Muscle of leg (tissue), 16 donors: ENCODE results near the gene KLK8. TPM values are rescaled to one million over a fixed set of nuclear protein-coding genes. Genes with fewer than 3 reads are reported as not detected.

Experiments
- DNase-seq: peaks from one replicate; pipeline ENCODE4 v3.0.0; 2013
- H3K27ac ChIP-seq: one replicate; pipeline ENCODE4 v1.5.1; 2013; ENCODE audit warnings: mild to moderate bottlenecking, low read length, control low read depth
- H3K27me3 ChIP-seq: one replicate; pipeline ENCODE4 v1.6.1; 2013; ENCODE audit warnings: low read length; ENCODE audit not compliant: control insufficient read depth, insufficient read depth
- H3K36me3 ChIP-seq: one replicate; pipeline ENCODE4 v1.6.1; 2013; ENCODE audit warnings: low read length; ENCODE audit not compliant: control insufficient read depth, insufficient read depth
- H3K4me1 ChIP-seq: one replicate; pipeline ENCODE4 v1.6.1; 2013; ENCODE audit warnings: low read length; ENCODE audit not compliant: control insufficient read depth, insufficient read depth
- H3K4me3 ChIP-seq: one replicate; pipeline ENCODE4 v1.5.1; 2013; ENCODE audit warnings: low read length, control low read depth
- H3K9me3 ChIP-seq: replicated peaks from 2 replicates; pipeline ENCODE4 v1.6.1; 2013; ENCODE audit warnings: low read depth, low read length; ENCODE audit not compliant: control insufficient read depth
- WGBS: methylation state at CpG from one replicate; pipeline ENCODE4 v1.1.5; 2013; ENCODE audit warnings: missing lambda C conversion rate; ENCODE audit not compliant: insufficient coverage; 5-methylcytosine and 5-hydroxymethylcytosine counted together
- long read RNA-seq, 11 donors: transcript quantifications; one replicate each; lab custom pipeline, GENCODE V29; 2026
- polyA plus RNA-seq, 8 donors: library from polyadenylated mRNA; unstranded; fragments of 120-200 nt; gene quantifications; one replicate each; pipeline versions ENCODE4 v1.2.1 to v1.2.3, GENCODE V29; 2013; ENCODE audit warnings: inconsistent platforms in 1 of 8, low replicate concordance in 1 of 8; ENCODE audit not compliant: insufficient read length in 8 of 8, insufficient read depth in 1 of 8
- total RNA-seq: library from RNA; stranded (reverse); fragments of 120-200 nt; gene quantifications from one replicate; pipeline ENCODE4 v1.2.4, GENCODE V29; 2013

KLK8 gene
- total RNA-seq (not detected), polyA plus RNA-seq (1 to 10 TPM in 1 of 8 donors, not detected in 7; 1.0 TPM)
- long read RNA-seq, donor 1, result 0 reads
- long read RNA-seq, donor 2, result 0 reads
- long read RNA-seq, donor 3, result 0 reads
- long read RNA-seq, donor 4, result 0 reads
- long read RNA-seq, donor 5, partial matches to known transcripts, result 0 of 1 reads
- long read RNA-seq, donor 5, other reads (novel, unspliced or antisense), result 0 of 1 reads
- long read RNA-seq, donor 6, result 0 reads
- long read RNA-seq, donor 7, result 0 reads
- long read RNA-seq, donor 8, result 0 reads
- long read RNA-seq, donor 9, result 0 reads
- long read RNA-seq, donor 10, result 0 reads
- long read RNA-seq, donor 11, result 0 reads

GRCh38 chr19:51001515-51001914 lies at the start of gene KLK8:
Gene KLK8, minus strand, starts transcription at chr19:51001604. Its CDS starts 437 bp downstream, at chr19:51001167.
- Histone ChIP-seq H3K4me3 (no peak within 1 kb of the TSS), H3K27me3 (peaks cover 21% of the 10 kb centered on the region), H3K9me3 (no peaks in the 10 kb centered on the region), H3K4me1 (no peaks in the 10 kb centered on the region), H3K36me3 (no peaks in the 10 kb centered on the region), H3K27ac (no peak within 1 kb of the TSS)
- WGBS, result 6% methylated on average over 2 of the region's 7 CpGs
- DNase-seq, result peak; percentile 11

- Histone ChIP-seq H3K4me3 (no peak overlapping the region), H3K27ac (no peak overlapping the region), H3K27me3 (no peaks in the 10 kb centered on the region), H3K36me3 (no peaks in the 10 kb centered on the region), H3K4me1 (no peaks in the 10 kb centered on the region), H3K9me3 (no peaks in the 10 kb centered on the region)
- no peak for DNase-seq
- WGBS, result 10% methylated on average over 2 of the region's 4 CpGs
Observed at GRCh38 chr19:51047031-51047335, 45.6 kb upstream of the KLK8 start.

GRCh38 chr19:51044327-51044726 lies 42.9 kb upstream of the KLK8 start:
- H3K4me3 ChIP-seq, result no peak overlapping the region
- H3K36me3 ChIP-seq, result no peaks in the 10 kb centered on the region
- 69% methylated on average over 8 of the region's 11 CpGs for WGBS
- H3K27me3 ChIP-seq, result no peaks in the 10 kb centered on the region
- H3K4me1 ChIP-seq, result no peaks in the 10 kb centered on the region
- no peak overlapping the region for H3K27ac ChIP-seq
- no peaks in the 10 kb centered on the region for H3K9me3 ChIP-seq
- no peak for DNase-seq

- no peaks in the 10 kb centered on the region for H3K27me3 ChIP-seq
- no peak for DNase-seq
- H3K4me3 ChIP-seq, result no peak overlapping the region
- no peak overlapping the region for H3K27ac ChIP-seq
- H3K36me3 ChIP-seq, result no peaks in the 10 kb centered on the region
- no peaks in the 10 kb centered on the region for H3K9me3 ChIP-seq
- 93% methylated on average over 7 of the region's 9 CpGs for WGBS
- H3K4me1 ChIP-seq, result no peaks in the 10 kb centered on the region
Observed at GRCh38 chr19:51043497-51043896, 42.1 kb upstream of the KLK8 start.

GRCh38 chr19:51040151-51040550 lies 38.7 kb upstream of the KLK8 start:
- H3K27me3 ChIP-seq, result no peaks in the 10 kb centered on the region
- DNase-seq, result no peak
- no peak overlapping the region for H3K4me3 ChIP-seq
- no peak overlapping the region for H3K27ac ChIP-seq
- H3K4me1 ChIP-seq, result no peaks in the 10 kb centered on the region
- H3K9me3 ChIP-seq, result no peaks in the 10 kb centered on the region
- no CpG with 5 or more reads among the region's 6 CpGs for WGBS
- no peaks in the 10 kb centered on the region for H3K36me3 ChIP-seq

- Histone ChIP-seq H3K27ac (no peak overlapping the region), H3K27me3 (peaks cover 2% of the 10 kb centered on the region), H3K9me3 (no peaks in the 10 kb centered on the region), H3K4me1 (no peaks in the 10 kb centered on the region), H3K4me3 (no peak overlapping the region), H3K36me3 (no peaks in the 10 kb centered on the region)
- DNase-seq, result no peak
- WGBS, result 54% methylated on average over 6 of the region's 9 CpGs
Observed at GRCh38 chr19:51036519-51036918, 35.1 kb upstream of the KLK8 start.

- Histone ChIP-seq H3K4me3 (no peak within 1 kb of the TSS), H3K4me1 (no peaks in the 10 kb centered on the region), H3K27me3 (peaks cover 2% of the 10 kb centered on the region), H3K36me3 (no peaks in the 10 kb centered on the region), H3K27ac (no peak within 1 kb of the TSS), H3K9me3 (no peaks in the 10 kb centered on the region)
- DNase-seq, result no peak
- 53% methylated on average over 7 of the region's 11 CpGs for WGBS
Observed at GRCh38 chr19:51034704-51035103, 33.3 kb upstream of the KLK8 start, which contains the start of gene KLK12. Gene KLK12, minus strand, starts transcription at chr19:51035002. Its CDS starts 381 bp downstream, at chr19:51034621.

- 90% methylated on average over 28 of the region's 28 CpGs for WGBS
- Histone ChIP-seq H3K27ac (no peak overlapping the region), H3K36me3 (no peaks in the 10 kb centered on the region), H3K4me3 (no peak overlapping the region), H3K4me1 (no peaks in the 10 kb centered on the region), H3K9me3 (no peaks in the 10 kb centered on the region), H3K27me3 (peaks cover 6% of the 10 kb centered on the region)
- DNase-seq, result no peak
Observed at GRCh38 chr19:51031880-51032225, 30.4 kb upstream of the KLK8 start.

GRCh38 chr19:51031220-51031879 lies 29.9 kb upstream of the KLK8 start:
- no peak for DNase-seq
- Histone ChIP-seq H3K36me3 (no peaks in the 10 kb centered on the region), H3K27me3 (peaks cover 6% of the 10 kb centered on the region), H3K4me3 (no peak overlapping the region), H3K4me1 (no peaks in the 10 kb centered on the region), H3K9me3 (no peaks in the 10 kb centered on the region), H3K27ac (no peak overlapping the region)
- WGBS, result 89% methylated on average over 4 of the region's 7 CpGs

- DNase-seq, result no peak
- H3K9me3 ChIP-seq, result no peaks in the 10 kb centered on the region
- H3K27ac ChIP-seq, result no peak overlapping the region
- no peaks in the 10 kb centered on the region for H3K4me1 ChIP-seq
- 81% methylated on average over 13 of the region's 13 CpGs for WGBS
- H3K36me3 ChIP-seq, result no peaks in the 10 kb centered on the region
- H3K27me3 ChIP-seq, result peaks cover 9% of the 10 kb centered on the region
- no peak overlapping the region for H3K4me3 ChIP-seq
Observed at GRCh38 chr19:51030631-51031030, 29.2 kb upstream of the KLK8 start.
